Measurements from ENCODE around the gene RAB31. TPM values are rescaled to one million over a fixed set of nuclear protein-coding genes. Genes with fewer than 3 reads are reported as not detected.
A peak's percentile ranks its signal among the peaks of the same experiment; 100 is the strongest.

RAB31 gene
- polyA plus RNA-seq, 1 donor, result 15.5 TPM

GRCh38 chr18:9735879-9736278 is 27.8 kb downstream of the RAB31 start:
- no CpG with 5 or more reads among the region's 4 CpGs for whole genome bisulfite sequencing (ENCODE audit: insufficient coverage, low lambda C conversion rate)
- peaks cover 19% of the 10 kb centered on the region for H3K4me1 ChIP-seq (ENCODE audit: control insufficient read depth, insufficient read depth, low read length)
- no peak overlapping the region for H3K4me3 ChIP-seq (ENCODE audit: low read length)
- no peaks in the 10 kb centered on the region for H3K27me3 ChIP-seq (ENCODE audit: control insufficient read depth, insufficient read depth, low read length)
- H3K27ac ChIP-seq (ENCODE audit: low read length), result no peak overlapping the region
- no peak for DNase-seq
- H3K9me3 ChIP-seq (ENCODE audit: control insufficient read depth, low read depth, low read length), result no peaks in the 10 kb centered on the region
- no peaks in the 10 kb centered on the region for H3K36me3 ChIP-seq (ENCODE audit: control insufficient read depth, insufficient read depth, low read length)

GRCh38 chr18:9736286-9736835 is 28.3 kb downstream of the RAB31 start:
- 67% methylated on average over 2 of the region's 4 CpGs for WGBS (ENCODE audit: insufficient coverage, low lambda C conversion rate)
- Histone ChIP-seq H3K4me1 (ENCODE audit: control insufficient read depth, insufficient read depth, low read length) (peaks cover 19% of the 10 kb centered on the region), H3K36me3 (ENCODE audit: control insufficient read depth, insufficient read depth, low read length) (no peaks in the 10 kb centered on the region), H3K4me3 (ENCODE audit: low read length) (no peak overlapping the region), H3K27ac (ENCODE audit: low read length) (peak overlapping the region; percentile 46), H3K27me3 (ENCODE audit: control insufficient read depth, insufficient read depth, low read length) (no peaks in the 10 kb centered on the region), H3K9me3 (ENCODE audit: control insufficient read depth, low read depth, low read length) (no peaks in the 10 kb centered on the region)
- DNase-seq, result no peak

GRCh38 chr18:9737006-9737405 is 28.9 kb downstream of the RAB31 start:
- peak overlapping the region; percentile 46 for H3K27ac ChIP-seq (ENCODE audit: low read length)
- no peaks in the 10 kb centered on the region for H3K36me3 ChIP-seq (ENCODE audit: control insufficient read depth, insufficient read depth, low read length)
- peaks cover 19% of the 10 kb centered on the region for H3K4me1 ChIP-seq (ENCODE audit: control insufficient read depth, insufficient read depth, low read length)
- 20% methylated on average over 1 of the region's 4 CpGs for WGBS (ENCODE audit: insufficient coverage, low lambda C conversion rate)
- DNase-seq, result peak; percentile 21 to 74
- no peaks in the 10 kb centered on the region for H3K27me3 ChIP-seq (ENCODE audit: control insufficient read depth, insufficient read depth, low read length)
- no peak overlapping the region for H3K4me3 ChIP-seq (ENCODE audit: low read length)
- H3K9me3 ChIP-seq (ENCODE audit: control insufficient read depth, low read depth, low read length), result no peaks in the 10 kb centered on the region

- H3K4me3 ChIP-seq (ENCODE audit: low read length), result no peak overlapping the region
- H3K27ac ChIP-seq (ENCODE audit: low read length), result peak overlapping the region; percentile 46
- peaks cover 19% of the 10 kb centered on the region for H3K4me1 ChIP-seq (ENCODE audit: control insufficient read depth, insufficient read depth, low read length)
- WGBS (ENCODE audit: insufficient coverage, low lambda C conversion rate), result 0% methylated on average over 1 of the region's 13 CpGs
- H3K27me3 ChIP-seq (ENCODE audit: control insufficient read depth, insufficient read depth, low read length), result no peaks in the 10 kb centered on the region
- no peaks in the 10 kb centered on the region for H3K36me3 ChIP-seq (ENCODE audit: control insufficient read depth, insufficient read depth, low read length)
- peak; percentile 75 to 80 for DNase-seq
- no peaks in the 10 kb centered on the region for H3K9me3 ChIP-seq (ENCODE audit: control insufficient read depth, low read depth, low read length)
Measured at GRCh38 chr18:9737472-9738121, 29.5 kb downstream of the RAB31 start.

GRCh38 chr18:9738266-9738969 is 30.3 kb downstream of the RAB31 start:
- Histone ChIP-seq H3K27ac (ENCODE audit: low read length) (no peak overlapping the region), H3K36me3 (ENCODE audit: control insufficient read depth, insufficient read depth, low read length) (no peaks in the 10 kb centered on the region), H3K4me3 (ENCODE audit: low read length) (no peak overlapping the region), H3K4me1 (ENCODE audit: control insufficient read depth, insufficient read depth, low read length) (peaks cover 19% of the 10 kb centered on the region), H3K9me3 (ENCODE audit: control insufficient read depth, low read depth, low read length) (no peaks in the 10 kb centered on the region), H3K27me3 (ENCODE audit: control insufficient read depth, insufficient read depth, low read length) (no peaks in the 10 kb centered on the region)
- no CpG with 5 or more reads among the region's 8 CpGs for WGBS (ENCODE audit: insufficient coverage, low lambda C conversion rate)
- DNase-seq, result no peak

GRCh38 chr18:9739516-9739915 is 31.4 kb downstream of the RAB31 start:
- DNase-seq, result no peak
- H3K4me3 ChIP-seq (ENCODE audit: low read length), result no peak overlapping the region
- no peaks in the 10 kb centered on the region for H3K9me3 ChIP-seq (ENCODE audit: control insufficient read depth, low read depth, low read length)
- H3K27ac ChIP-seq (ENCODE audit: low read length), result no peak overlapping the region
- H3K36me3 ChIP-seq (ENCODE audit: control insufficient read depth, insufficient read depth, low read length), result no peaks in the 10 kb centered on the region
- no peaks in the 10 kb centered on the region for H3K27me3 ChIP-seq (ENCODE audit: control insufficient read depth, insufficient read depth, low read length)
- H3K4me1 ChIP-seq (ENCODE audit: control insufficient read depth, insufficient read depth, low read length), result peaks cover 12% of the 10 kb centered on the region
- no CpG with 5 or more reads among the region's 1 CpG for WGBS (ENCODE audit: insufficient coverage, low lambda C conversion rate)

GRCh38 chr18:9740071-9740470 is 32.0 kb downstream of the RAB31 start:
- Histone ChIP-seq H3K9me3 (ENCODE audit: control insufficient read depth, low read depth, low read length) (no peaks in the 10 kb centered on the region), H3K27ac (ENCODE audit: low read length) (no peak overlapping the region), H3K36me3 (ENCODE audit: control insufficient read depth, insufficient read depth, low read length) (no peaks in the 10 kb centered on the region), H3K4me1 (ENCODE audit: control insufficient read depth, insufficient read depth, low read length) (peaks cover 8% of the 10 kb centered on the region), H3K27me3 (ENCODE audit: control insufficient read depth, insufficient read depth, low read length) (no peaks in the 10 kb centered on the region), H3K4me3 (ENCODE audit: low read length) (no peak overlapping the region)
- 68% methylated on average over 2 of the region's 5 CpGs for WGBS (ENCODE audit: insufficient coverage, low lambda C conversion rate)
- DNase-seq, result no peak

GRCh38 chr18:9741406-9741792 is 33.3 kb downstream of the RAB31 start:
- no CpG with 5 or more reads among the region's 6 CpGs for WGBS (ENCODE audit: insufficient coverage, low lambda C conversion rate)
- H3K9me3 ChIP-seq (ENCODE audit: control insufficient read depth, low read depth, low read length), result no peaks in the 10 kb centered on the region
- H3K27me3 ChIP-seq (ENCODE audit: control insufficient read depth, insufficient read depth, low read length), result no peaks in the 10 kb centered on the region
- DNase-seq, result no peak
- H3K27ac ChIP-seq (ENCODE audit: low read length), result no peak overlapping the region
- H3K36me3 ChIP-seq (ENCODE audit: control insufficient read depth, insufficient read depth, low read length), result no peaks in the 10 kb centered on the region
- H3K4me1 ChIP-seq (ENCODE audit: control insufficient read depth, insufficient read depth, low read length), result peaks cover 5% of the 10 kb centered on the region
- no peak overlapping the region for H3K4me3 ChIP-seq (ENCODE audit: low read length)

- Histone ChIP-seq H3K9me3 (ENCODE audit: control insufficient read depth, low read depth, low read length) (no peaks in the 10 kb centered on the region), H3K4me1 (ENCODE audit: control insufficient read depth, insufficient read depth, low read length) (peaks cover 5% of the 10 kb centered on the region), H3K36me3 (ENCODE audit: control insufficient read depth, insufficient read depth, low read length) (no peaks in the 10 kb centered on the region), H3K27me3 (ENCODE audit: control insufficient read depth, insufficient read depth, low read length) (no peaks in the 10 kb centered on the region), H3K4me3 (ENCODE audit: low read length) (no peak overlapping the region), H3K27ac (ENCODE audit: low read length) (no peak overlapping the region)
- no peak for DNase-seq
- WGBS (ENCODE audit: insufficient coverage, low lambda C conversion rate), result no CpG with 5 or more reads among the region's 20 CpGs
Measured at GRCh38 chr18:9741793-9742523, 33.9 kb downstream of the RAB31 start.

- Histone ChIP-seq H3K4me3 (ENCODE audit: low read length) (no peak overlapping the region), H3K27ac (ENCODE audit: low read length) (no peak overlapping the region), H3K36me3 (ENCODE audit: control insufficient read depth, insufficient read depth, low read length) (no peaks in the 10 kb centered on the region), H3K4me1 (ENCODE audit: control insufficient read depth, insufficient read depth, low read length) (peaks cover 4% of the 10 kb centered on the region), H3K9me3 (ENCODE audit: control insufficient read depth, low read depth, low read length) (no peaks in the 10 kb centered on the region), H3K27me3 (ENCODE audit: control insufficient read depth, insufficient read depth, low read length) (no peaks in the 10 kb centered on the region)
- DNase-seq, result no peak
- 58% methylated on average over 2 of the region's 8 CpGs for WGBS (ENCODE audit: insufficient coverage, low lambda C conversion rate)
Measured at GRCh38 chr18:9742524-9743131, 34.5 kb downstream of the RAB31 start.

Data from large intestine (tissue), 3 donors.